PC-9 (cell line): Measurements from ENCODE around the gene DDX3X. TPM values are rescaled to one million over a fixed set of nuclear protein-coding genes. Genes with fewer than 3 reads are reported as not detected.

ENCODE experiments used
- BruUV-seq: library from RNA; stranded (reverse); fragments of 400-500 nt; replicated peaks from 2 replicates; lab custom pipeline; 2021; lab: Mats Ljungman, UMichigan
- CTCF ChIA-PET: fragments of 300-600 bp; sonication (Branson Sonifier 250); formaldehyde crosslinking; loops from one replicate; lab custom pipeline; 2022; ENCODE audit warnings: antibody characterized with exemption; lab: Charles Lee
- POLR2A ChIA-PET: fragments of 300-600 bp; sonication (Branson Sonifier 250); formaldehyde crosslinking; loops from one replicate; lab custom pipeline; 2022; ENCODE audit warnings: antibody characterized with exemption; ENCODE audit not compliant: unreplicated experiment; lab: Charles Lee
- DNase-seq, 2 experiments: peaks; one replicate each; pipeline versions ENCODE4 v3.0.0 to v3.0.0-alpha.2; 2015 to 2022; ENCODE audit warnings: mixed read lengths in 1 of 2
- H2AFZ ChIP-seq: fragments of 200-600 bp; sonication (generic); 2 replicates; pipeline ENCODE4 v1.8.1; 2017; ENCODE audit warnings: antibody characterized with exemption
- H3F3A ChIP-seq: fragments of 200-600 bp; sonication (generic); 2 replicates; pipeline ENCODE4 v1.8.1; 2017; ENCODE audit warnings: antibody characterized with exemption, mild to moderate bottlenecking, low read depth; ENCODE audit not compliant: insufficient read depth
- H3K27ac ChIP-seq: fragments of 200-600 bp; sonication (generic); 2 replicates; pipeline ENCODE4 v1.6.1; 2016; ENCODE audit warnings: mixed run types
- H3K27me3 ChIP-seq: fragments of 200-600 bp; sonication (generic); 2 replicates; pipeline ENCODE4 v1.6.1; 2016; ENCODE audit warnings: low read depth, mixed run types; ENCODE audit not compliant: insufficient read depth
- H3K36me3 ChIP-seq: fragments of 200-600 bp; sonication (generic); 2 replicates; pipeline ENCODE4 v1.6.1; 2016; ENCODE audit warnings: low read depth, mixed run types
- H3K4me1 ChIP-seq: fragments of 200-600 bp; sonication (generic); replicated peaks from 2 replicates; pipeline ENCODE4 v1.6.1; 2016; ENCODE audit warnings: mixed run types; ENCODE audit not compliant: insufficient read depth
- H3K4me2 ChIP-seq: fragments of 200-600 bp; sonication (generic); 2 replicates; pipeline ENCODE4 v1.6.1; 2017; ENCODE audit warnings: mixed run types
- H3K4me3 ChIP-seq: fragments of 200-600 bp; sonication (generic); 2 replicates; pipeline ENCODE4 v1.6.1; 2016; ENCODE audit warnings: mixed run types
- H3K79me2 ChIP-seq: fragments of 200-600 bp; sonication (generic); 2 replicates; pipeline ENCODE4 v1.6.1; 2017; ENCODE audit warnings: low read depth, mixed run types
- H3K9me2 ChIP-seq: fragments of 200-600 bp; sonication (generic); 2 replicates; pipeline ENCODE4 v1.8.1; 2017; ENCODE audit warnings: mild to moderate bottlenecking; ENCODE audit not compliant: insufficient read depth
- H3K9me3 ChIP-seq: fragments of 200-600 bp; sonication (generic); 2 replicates; pipeline ENCODE4 v1.8.1; 2016; ENCODE audit warnings: low read depth; ENCODE audit not compliant: insufficient read depth
- H4K20me1 ChIP-seq: fragments of 200-600 bp; sonication (generic); 2 replicates; pipeline ENCODE4 v1.8.1; 2017; ENCODE audit not compliant: insufficient read depth
- EZH2 ChIP-seq: fragments of 200-600 bp; sonication (generic); IDR thresholded peaks from 2 replicates; pipeline ENCODE4 v1.8.0; 2017; ENCODE audit warnings: antibody characterized with exemption, low read depth
- intact Hi-C: fragments of 100-400 bp; cut with micrococcal nuclease; formaldehyde crosslinking; loops from one replicate; pipeline ENCODE4 v1.10.0; 2022; ENCODE audit not compliant: unreplicated experiment
- total RNA-seq: library from RNA; stranded (reverse); gene quantifications from 2 replicates; pipeline ENCODE4 v1.2.3, GENCODE V29; 2021
- TF ChIP-seq, protein P1 (sequence below): fragments of 200-600 bp; sonication (generic); conservative IDR thresholded peaks from 2 replicates; pipeline ENCODE4 v1.6.1; 2017; ENCODE audit warnings: mixed run types, antibody characterized with exemption, mild to moderate bottlenecking, moderate library complexity

Gene DDX3X
- total RNA-seq, 1 experiment from 2014 or later, result 158 TPM

DNA sequence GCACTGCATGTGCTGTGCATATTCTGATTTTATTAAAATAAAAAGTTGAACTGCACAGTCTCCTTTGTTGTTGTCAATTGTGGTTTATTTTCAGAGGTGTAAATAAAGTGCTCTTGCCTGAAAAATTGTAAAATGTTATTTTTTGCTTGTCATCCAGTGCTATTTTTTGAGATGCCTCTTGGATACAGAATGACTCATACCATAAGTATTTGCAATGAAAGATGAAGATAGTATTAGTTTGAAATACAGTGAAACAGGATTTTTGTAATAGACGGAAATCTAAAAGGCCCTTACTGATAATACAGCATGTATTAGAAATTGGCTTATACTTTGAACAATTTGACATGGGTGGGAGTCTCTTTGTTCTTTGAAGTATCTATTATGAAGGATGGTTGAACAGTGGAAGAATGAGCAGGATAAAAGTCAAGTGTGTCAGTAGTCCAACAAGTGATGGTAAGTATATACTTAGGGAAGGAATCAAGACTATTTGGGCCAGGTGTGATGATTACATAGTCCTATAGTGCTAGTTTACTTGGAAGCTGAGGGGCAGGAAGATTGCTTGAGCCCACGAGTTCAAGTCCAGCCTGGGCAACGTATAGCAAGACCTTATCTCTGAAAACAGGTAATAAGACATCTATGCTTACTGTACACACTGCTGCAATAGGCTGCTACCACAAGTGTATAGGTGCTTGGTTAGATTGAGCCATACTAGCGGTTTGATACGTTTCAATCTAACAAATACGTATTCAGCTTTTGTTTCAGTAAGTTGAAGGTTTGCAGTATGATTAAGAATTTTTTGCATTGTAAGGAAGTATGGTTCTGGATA is 16.4 kb downstream of the DDX3X start:
- Histone ChIP-seq H3K9me2 (no peaks in the 10 kb centered on the region), H3K9me3 (no peaks in the 10 kb centered on the region), H3K27me3 (no peaks in the 10 kb centered on the region), H3K79me2 (no peaks in the 10 kb centered on the region), H3K36me3 (no peaks in the 10 kb centered on the region), H3F3A (peaks cover 16% of the 10 kb centered on the region; the same call in 1 of the 2 replicates), H3K4me2 (no peak overlapping the region), H3K27ac (no peak overlapping the region), H3K4me1 (peaks cover 4% of the 10 kb centered on the region; the same call in 1 of the 2 replicates), H4K20me1 (no peaks in the 10 kb centered on the region; the same call in 1 of the 2 replicates), H2AFZ (no peak overlapping the region), H3K4me3 (no peak overlapping the region)
- no TSS peak for BruUV-seq
- POLR2A ChIA-PET, result no interaction called here
- CTCF ChIA-PET, result no interaction called here
- DNase-seq, result no peak
- intact Hi-C loops, result loop anchor here (5.0 kb wide), 2 partner anchors 47 to 92 kb away; no protein-coding TSS in a partner anchor
- no peak for TF ChIP-seq EZH2
- TF ChIP-seq, protein P1, sequence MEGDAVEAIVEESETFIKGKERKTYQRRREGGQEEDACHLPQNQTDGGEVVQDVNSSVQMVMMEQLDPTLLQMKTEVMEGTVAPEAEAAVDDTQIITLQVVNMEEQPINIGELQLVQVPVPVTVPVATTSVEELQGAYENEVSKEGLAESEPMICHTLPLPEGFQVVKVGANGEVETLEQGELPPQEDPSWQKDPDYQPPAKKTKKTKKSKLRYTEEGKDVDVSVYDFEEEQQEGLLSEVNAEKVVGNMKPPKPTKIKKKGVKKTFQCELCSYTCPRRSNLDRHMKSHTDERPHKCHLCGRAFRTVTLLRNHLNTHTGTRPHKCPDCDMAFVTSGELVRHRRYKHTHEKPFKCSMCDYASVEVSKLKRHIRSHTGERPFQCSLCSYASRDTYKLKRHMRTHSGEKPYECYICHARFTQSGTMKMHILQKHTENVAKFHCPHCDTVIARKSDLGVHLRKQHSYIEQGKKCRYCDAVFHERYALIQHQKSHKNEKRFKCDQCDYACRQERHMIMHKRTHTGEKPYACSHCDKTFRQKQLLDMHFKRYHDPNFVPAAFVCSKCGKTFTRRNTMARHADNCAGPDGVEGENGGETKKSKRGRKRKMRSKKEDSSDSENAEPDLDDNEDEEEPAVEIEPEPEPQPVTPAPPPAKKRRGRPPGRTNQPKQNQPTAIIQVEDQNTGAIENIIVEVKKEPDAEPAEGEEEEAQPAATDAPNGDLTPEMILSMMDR, result no peak

DNA sequence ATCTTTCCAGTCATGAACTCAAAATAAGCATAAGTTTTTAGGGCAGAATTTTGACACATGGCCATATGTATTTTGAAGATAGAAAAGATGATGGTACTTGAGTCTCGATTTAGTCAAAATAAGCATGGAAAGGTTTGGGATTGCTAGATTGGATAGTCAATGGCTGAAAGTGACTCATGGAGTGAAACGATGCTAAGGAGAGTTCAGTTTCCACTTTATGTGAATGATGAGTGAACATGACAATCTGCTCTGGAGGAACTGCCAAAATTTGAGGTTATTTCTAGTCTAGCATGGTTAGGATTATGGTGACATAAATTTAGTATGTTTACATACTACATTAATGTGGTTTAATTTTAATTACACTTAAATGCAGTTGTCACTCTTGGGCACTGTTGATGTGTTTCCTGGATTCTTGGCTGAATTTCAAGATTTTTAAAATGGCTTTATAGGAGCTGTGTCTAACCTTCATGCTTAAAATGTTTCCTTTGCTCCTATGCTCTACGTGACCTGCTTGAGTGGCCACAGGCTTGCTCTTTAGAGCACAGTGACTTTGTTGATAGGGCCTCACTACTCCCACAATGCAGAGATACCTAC is 17.1 kb downstream of the DDX3X start:
- Histone ChIP-seq H3K36me3 (no peaks in the 10 kb centered on the region), H3K27ac (0 out of 2 replicates have a peak overlapping the region, but pooled peaks have one; percentile 26), H2AFZ (no peak overlapping the region), H4K20me1 (no peaks in the 10 kb centered on the region), H3K9me3 (no peaks in the 10 kb centered on the region), H3K27me3 (no peaks in the 10 kb centered on the region), H3K79me2 (no peaks in the 10 kb centered on the region), H3K4me2 (no peak overlapping the region), H3F3A (peaks cover 16% of the 10 kb centered on the region; the same call in 1 of the 2 replicates), H3K4me3 (no peak overlapping the region), H3K9me2 (no peaks in the 10 kb centered on the region), H3K4me1 (peaks cover 4% of the 10 kb centered on the region; the same call in 1 of the 2 replicates)
- intact Hi-C loops, result loop anchor here (5.0 kb wide), 2 partner anchors 46 to 91 kb away; no protein-coding TSS in a partner anchor
- DNase-seq, result no peak
- BruUV-seq, result no TSS peak
- POLR2A ChIA-PET, result no interaction called here
- CTCF ChIA-PET, result no interaction called here
- TF ChIP-seq, protein P1, result no peak
- TF ChIP-seq EZH2, result no peak

GRCh38 chrX:41351923-41352322 is 18.0 kb downstream of the DDX3X start:
- DNase-seq, result no peak
- H3K9me2 ChIP-seq, result no peaks in the 10 kb centered on the region
- peaks cover 4% of the 10 kb centered on the region; the same call in 1 of the 2 replicates for H3K4me1 ChIP-seq
- no peak for TF ChIP-seq EZH2
- TF ChIP-seq, protein P1, result no peak
- ChIA-PET CTCF (no interaction called here), POLR2A (no interaction called here)
- H3K9me3 ChIP-seq, result no peaks in the 10 kb centered on the region
- BruUV-seq, result no TSS peak
- H3F3A ChIP-seq, result peaks cover 16% of the 10 kb centered on the region; the same call in 1 of the 2 replicates
- no peaks in the 10 kb centered on the region for H3K27me3 ChIP-seq
- no peak overlapping the region for H3K4me2 ChIP-seq
- no peaks in the 10 kb centered on the region for H4K20me1 ChIP-seq
- H3K79me2 ChIP-seq, result no peaks in the 10 kb centered on the region
- intact Hi-C loops, result loop anchor here (5.0 kb wide), 2 partner anchors 45 to 90 kb away; no protein-coding TSS in a partner anchor
- H3K27ac ChIP-seq, result 0 out of 2 replicates have a peak overlapping the region, but pooled peaks have one; percentile 39
- no peaks in the 10 kb centered on the region for H3K36me3 ChIP-seq
- no peak overlapping the region for H3K4me3 ChIP-seq
- no peak overlapping the region for H2AFZ ChIP-seq
